Suprapubic skin (tissue), 4 donors: ENCODE results near the gene PRRT1. TPM values are rescaled to one million over a fixed set of nuclear protein-coding genes. Genes with fewer than 3 reads are reported as not detected.

Experiments used
- DNase-seq, 2 donors: peaks; one replicate each; pipeline ENCODE4 v3.0.0-alpha.2; 2019; ENCODE audit warnings: low spot score in 2 of 2
- H3K27ac ChIP-seq: fragments of 200-600 bp; sonication (generic); one replicate; pipeline ENCODE4 v1.5.1; 2019
- H3K27me3 ChIP-seq: fragments of 200-600 bp; sonication (generic); one replicate; pipeline ENCODE4 v1.5.1; 2019
- H3K36me3 ChIP-seq: fragments of 200-600 bp; sonication (generic); one replicate; pipeline ENCODE4 v1.5.1; 2019
- H3K4me1 ChIP-seq: fragments of 200-600 bp; sonication (generic); one replicate; pipeline ENCODE4 v1.5.1; 2019
- H3K4me3 ChIP-seq: fragments of 200-600 bp; sonication (generic); one replicate; pipeline ENCODE4 v1.5.1; 2019; ENCODE audit warnings: mild to moderate bottlenecking
- H3K9me3 ChIP-seq: fragments of 200-600 bp; sonication (generic); one replicate; pipeline ENCODE4 v1.5.1; 2019
- CTCF ChIP-seq, 2 donors: fragments of 200-600 bp in 1 of 2; fragments of 450-650 bp in 1 of 2; sonication (generic) in 1 of 2; IDR thresholded peaks; one replicate each; pipeline ENCODE4 v1.5.1; 2016 to 2019; ENCODE audit warnings: antibody characterized with exemption in 2 of 2, mild to moderate bottlenecking in 1 of 2, moderate library complexity in 1 of 2
- EP300 ChIP-seq: sonication (generic); formaldehyde crosslinking; IDR thresholded peaks from one replicate; pipeline ENCODE4 v1.6.1; 2017; ENCODE audit warnings: antibody characterized with exemption
- POLR2A ChIP-seq, 2 donors: fragments of 450-650 bp; IDR thresholded peaks; one replicate each; pipeline ENCODE4 v1.6.1; 2017; ENCODE audit warnings: antibody characterized with exemption in 2 of 2, mild to moderate bottlenecking in 2 of 2, moderate library complexity in 2 of 2
- POLR2AphosphoS5 ChIP-seq, 3 donors: sonication (generic); formaldehyde crosslinking; IDR thresholded peaks; one replicate each; pipeline ENCODE4 v1.6.1; 2017; ENCODE audit warnings: antibody characterized with exemption in 3 of 3
- WGBS: methylation state at CpG from one replicate; pipeline ENCODE4 v1.1.5; 2018; 5-methylcytosine and 5-hydroxymethylcytosine counted together
- total RNA-seq, 4 donors: library from RNA; depleted of rRNA; stranded (reverse); fragments of >200 nt; gene quantifications; one replicate each; pipeline ENCODE4 v1.1.0, GENCODE V29; 2016

PRRT1 gene
- total RNA-seq, 4 donors from 2014 or later = 0.42 to 2.1 (median 0.45) TPM

GRCh38 chr6:32184084-32184640 lies 32.4 kb upstream of the PRRT1 start, which contains the start of gene AGER:
TSS of gene AGER (minus strand) at chr6:32184253. CDS start at chr6:32184222, 31 bp downstream.
- Histone ChIP-seq H3K36me3 (peaks cover 47% of the 10 kb centered on the region), H3K27ac (peak within 1 kb of the TSS; percentile 65), H3K27me3 (no peaks in the 10 kb centered on the region), H3K9me3 (no peaks in the 10 kb centered on the region), H3K4me3 (no peak within 1 kb of the TSS), H3K4me1 (peaks cover 67% of the 10 kb centered on the region)
- WGBS = 72% methylated on average over 6 of the region's 6 CpGs
- no peak for TF ChIP-seq POLR2AphosphoS5 (IDR thresholded peaks at IDR 0.05)
- no peak for TF ChIP-seq POLR2A (IDR thresholded peaks at IDR 0.05)
- no peak for TF ChIP-seq EP300
- TF ChIP-seq CTCF (IDR thresholded peaks at IDR 0.05) = no peak
- peak in 1 of 2 donors; percentile 57 for DNase-seq

GRCh38 chr6:32183483-32184083 lies 31.8 kb upstream of the PRRT1 start:
- no peaks in the 10 kb centered on the region for H3K27me3 ChIP-seq
- no peak overlapping the region for H3K27ac ChIP-seq
- H3K36me3 ChIP-seq = peaks cover 47% of the 10 kb centered on the region
- 84% methylated on average over 15 of the region's 15 CpGs for WGBS
- no peaks in the 10 kb centered on the region for H3K9me3 ChIP-seq
- no peak overlapping the region for H3K4me3 ChIP-seq
- peaks cover 67% of the 10 kb centered on the region for H3K4me1 ChIP-seq
- no peak for DNase-seq
- TF ChIP-seq EP300 = no peak
- TF ChIP-seq POLR2A (IDR thresholded peaks at IDR 0.05) = no peak
- TF ChIP-seq CTCF (IDR thresholded peaks at IDR 0.05) = no peak
- TF ChIP-seq POLR2AphosphoS5 (IDR thresholded peaks at IDR 0.05) = no peak

- DNase-seq = no peak
- peaks cover 45% of the 10 kb centered on the region for H3K36me3 ChIP-seq
- peaks cover 61% of the 10 kb centered on the region for H3K4me1 ChIP-seq
- TF ChIP-seq CTCF (IDR thresholded peaks at IDR 0.05) = no peak
- TF ChIP-seq POLR2A (IDR thresholded peaks at IDR 0.05) = no peak
- TF ChIP-seq POLR2AphosphoS5 (IDR thresholded peaks at IDR 0.05) = no peak
- TF ChIP-seq EP300 = no peak
- 72% methylated on average over 3 of the region's 3 CpGs for WGBS
- H3K27me3 ChIP-seq = no peaks in the 10 kb centered on the region
- H3K27ac ChIP-seq = no peak overlapping the region
- H3K9me3 ChIP-seq = no peaks in the 10 kb centered on the region
- H3K4me3 ChIP-seq = no peak overlapping the region
Observed at GRCh38 chr6:32183030-32183429, 31.3 kb upstream of the PRRT1 start.

GRCh38 chr6:32182555-32182981 lies 30.8 kb upstream of the PRRT1 start:
- Histone ChIP-seq H3K27me3 (no peaks in the 10 kb centered on the region), H3K4me1 (peaks cover 58% of the 10 kb centered on the region), H3K4me3 (no peak overlapping the region), H3K36me3 (peaks cover 41% of the 10 kb centered on the region), H3K27ac (no peak overlapping the region), H3K9me3 (no peaks in the 10 kb centered on the region)
- no peak for DNase-seq
- 70% methylated on average over 7 of the region's 10 CpGs for WGBS
- TF ChIP-seq POLR2A (IDR thresholded peaks at IDR 0.05) (no peak), POLR2AphosphoS5 (IDR thresholded peaks at IDR 0.05) (no peak), EP300 (no peak), CTCF (IDR thresholded peaks at IDR 0.05) (no peak)

GRCh38 chr6:32181915-32182529 lies 30.3 kb upstream of the PRRT1 start:
- Histone ChIP-seq H3K27ac (peak overlapping the region; percentile 31), H3K9me3 (no peaks in the 10 kb centered on the region), H3K4me3 (no peak overlapping the region), H3K27me3 (no peaks in the 10 kb centered on the region), H3K4me1 (peaks cover 58% of the 10 kb centered on the region), H3K36me3 (peaks cover 35% of the 10 kb centered on the region)
- 54% methylated on average over 10 of the region's 10 CpGs for WGBS
- TF ChIP-seq CTCF (IDR thresholded peaks at IDR 0.05) (no peak), POLR2AphosphoS5 (IDR thresholded peaks at IDR 0.05) (no peak), POLR2A (IDR thresholded peaks at IDR 0.05) (no peak), EP300 (no peak)
- no peak for DNase-seq
